ENCODE measurements around the gene EIF4B.

Gene EIF4B

GRCh38 chr12:53034459-53034858, 28.2 kb downstream of the EIF4B start:
- DNase-seq (ENCODE audit: low read depth), result no peak
- no peak for TF ChIP-seq CTCF (IDR thresholded peaks at IDR 0.05; ENCODE audit: control insufficient read depth, insufficient read depth, low read depth, low read length, missing control alignments)

GRCh38 chr12:53036802-53037201, 30.5 kb downstream of the EIF4B start:
- DNase-seq (ENCODE audit: low read depth), result no peak
- no peak for TF ChIP-seq CTCF (IDR thresholded peaks at IDR 0.05; ENCODE audit: control insufficient read depth, insufficient read depth, low read depth, low read length, missing control alignments)
- no peak overlapping the region for H3K4me3 ChIP-seq (ENCODE audit: control insufficient read depth, low read depth, low read length)

More at GRCh38 chr12:53034459-53034858, 28.2 kb downstream of the EIF4B start:
- H3K4me3 ChIP-seq (ENCODE audit: control insufficient read depth, low read depth, low read length), result no peak overlapping the region

- no peak for DNase-seq (ENCODE audit: low read depth)
- H3K4me3 ChIP-seq (ENCODE audit: control insufficient read depth, low read depth, low read length), result no peak overlapping the region
- no peak for TF ChIP-seq CTCF (IDR thresholded peaks at IDR 0.05; ENCODE audit: control insufficient read depth, insufficient read depth, low read depth, low read length, missing control alignments)
Observed at GRCh38 chr12:53039851-53040250, 33.6 kb downstream of the EIF4B start.

GRCh38 chr12:53042607-53043454, 36.6 kb downstream of the EIF4B start:
- no peak for DNase-seq (ENCODE audit: low read depth)
- TF ChIP-seq CTCF (IDR thresholded peaks at IDR 0.05; ENCODE audit: control insufficient read depth, insufficient read depth, low read depth, low read length, missing control alignments), result no peak
- no peak overlapping the region for H3K4me3 ChIP-seq (ENCODE audit: control insufficient read depth, low read depth, low read length)

- no peak for DNase-seq (ENCODE audit: low read depth)
Observed at GRCh38 chr12:53044052-53044581, 37.9 kb downstream of the EIF4B start.

More at GRCh38 chr12:53044052-53044581, 37.9 kb downstream of the EIF4B start:
- TF ChIP-seq CTCF (IDR thresholded peaks at IDR 0.05; ENCODE audit: control insufficient read depth, insufficient read depth, low read depth, low read length, missing control alignments), result no peak
- H3K4me3 ChIP-seq (ENCODE audit: control insufficient read depth, low read depth, low read length), result no peak overlapping the region

Data from AG09309 (cell line).